ENCODE measurements around the gene MAPK10. TPM values are rescaled to one million over a fixed set of nuclear protein-coding genes. Genes with fewer than 3 reads are reported as not detected.

Gene MAPK10
- total RNA-seq, 2 donors from 2014 or later = 0.49 TPM; not detected in 1

DNA sequence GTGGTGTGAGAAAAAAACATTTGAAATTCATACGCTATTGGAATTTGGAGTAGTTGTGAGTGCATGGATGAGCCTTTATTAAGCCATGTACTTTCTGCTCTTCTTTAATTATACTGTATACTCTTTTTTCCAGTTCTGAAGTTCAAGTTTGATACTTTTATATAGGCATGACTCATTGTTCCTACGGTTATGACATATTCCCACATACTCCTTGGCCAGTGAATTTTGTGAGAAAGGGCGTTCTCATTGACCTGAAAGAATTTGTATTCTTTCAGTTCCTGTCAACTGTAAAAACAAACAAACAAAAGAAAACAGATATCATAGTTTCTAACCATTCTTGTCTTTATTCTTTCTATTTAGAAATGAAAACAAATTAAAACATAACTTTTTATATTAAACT, 407.3 kb downstream of the MAPK10 start:
- no peak overlapping the region for H3K4me3 Mint-ChIP-seq
- H3K27ac Mint-ChIP-seq = no peak overlapping the region
- H3K27me3 Mint-ChIP-seq (ENCODE audit: low read depth) = no peaks in the 10 kb centered on the region
- no peaks in the 10 kb centered on the region for H3K4me1 Mint-ChIP-seq (ENCODE audit: low read depth)
- H3K36me3 Mint-ChIP-seq (ENCODE audit: insufficient read depth in 2 of 2) = no peaks in the 10 kb centered on the region
- no peaks in the 10 kb centered on the region for H3K9me3 Mint-ChIP-seq
- DNase-seq = no peak
- ATAC-seq (replicated peaks in 1 of 2) = no peak

- H3K27me3 Mint-ChIP-seq (ENCODE audit: low read depth) = no peaks in the 10 kb centered on the region
- no peaks in the 10 kb centered on the region for H3K36me3 Mint-ChIP-seq (ENCODE audit: insufficient read depth in 2 of 2)
- ATAC-seq (replicated peaks in 1 of 2) = no peak
- no peaks in the 10 kb centered on the region for H3K4me1 Mint-ChIP-seq (ENCODE audit: low read depth)
- H3K4me3 Mint-ChIP-seq = no peak overlapping the region
- no peaks in the 10 kb centered on the region for H3K9me3 Mint-ChIP-seq
- no peak for DNase-seq
- no peak overlapping the region for H3K27ac Mint-ChIP-seq
Observed at GRCh38 chr4:85951099-85951498, 408.8 kb downstream of the MAPK10 start.

GRCh38 chr4:85946821-85947220, 413.0 kb downstream of the MAPK10 start:
- Mint-ChIP-seq H3K4me1 (ENCODE audit: low read depth) (no peaks in the 10 kb centered on the region), H3K9me3 (no peaks in the 10 kb centered on the region), H3K36me3 (ENCODE audit: insufficient read depth in 2 of 2) (no peaks in the 10 kb centered on the region), H3K27me3 (ENCODE audit: low read depth) (no peaks in the 10 kb centered on the region), H3K27ac (no peak overlapping the region), H3K4me3 (no peak overlapping the region)
- no peak for DNase-seq
- no peak for ATAC-seq (replicated peaks in 1 of 2)

GRCh38 chr4:85942107-85942506, 417.7 kb downstream of the MAPK10 start:
- no peak overlapping the region for H3K27ac Mint-ChIP-seq
- no peak overlapping the region for H3K4me3 Mint-ChIP-seq
- H3K36me3 Mint-ChIP-seq (ENCODE audit: insufficient read depth in 2 of 2) = no peaks in the 10 kb centered on the region
- H3K4me1 Mint-ChIP-seq (ENCODE audit: low read depth) = no peaks in the 10 kb centered on the region
- H3K27me3 Mint-ChIP-seq (ENCODE audit: low read depth) = no peaks in the 10 kb centered on the region
- ATAC-seq (replicated peaks in 1 of 2) = no peak
- no peaks in the 10 kb centered on the region for H3K9me3 Mint-ChIP-seq
- no peak for DNase-seq

- no peaks in the 10 kb centered on the region for H3K4me1 Mint-ChIP-seq (ENCODE audit: low read depth)
- H3K36me3 Mint-ChIP-seq (ENCODE audit: insufficient read depth in 2 of 2) = no peaks in the 10 kb centered on the region
- no peak for ATAC-seq (replicated peaks in 1 of 2)
- DNase-seq = no peak
- no peaks in the 10 kb centered on the region for H3K27me3 Mint-ChIP-seq (ENCODE audit: low read depth)
- H3K9me3 Mint-ChIP-seq = peaks cover 3% of the 10 kb centered on the region in 2 donors
- no peak overlapping the region for H3K4me3 Mint-ChIP-seq
- H3K27ac Mint-ChIP-seq = no peak overlapping the region
Observed at GRCh38 chr4:85940151-85940550, 419.7 kb downstream of the MAPK10 start.

Other genes with a start within 250 kb of the MAPK10 start
- 1 to 10 TPM; 2.4 to 7.8 TPM for gene PTPN13, start 234.3 kb upstream of the MAPK10 start, total RNA-seq